Loucy (cell line): Measurements from ENCODE around the gene ADAMTS10.

Experiments used
- H2AFZ ChIP-seq: fragments of 200-600 bp; sonication (generic); 2 replicates; pipeline ENCODE4 v1.6.0; 2016; ENCODE audit warnings: antibody characterized with exemption, mild to moderate bottlenecking, low read length, moderate library complexity
- H3F3A ChIP-seq: fragments of 200-600 bp; 2 replicates; pipeline ENCODE4 v1.6.0; 2016; ENCODE audit warnings: antibody characterized with exemption, low read depth, mild to moderate bottlenecking
- H3K27me3 ChIP-seq: fragments of 200-600 bp; sonication (generic); 2 replicates; pipeline ENCODE4 v1.6.1; 2014; ENCODE audit warnings: low read length, mild to moderate bottlenecking; ENCODE audit not compliant: insufficient read depth, poor library complexity, severe bottlenecking
- H3K36me3 ChIP-seq: fragments of 200-600 bp; sonication (generic); 2 replicates; pipeline ENCODE4 v1.6.1; 2016; ENCODE audit warnings: low read length; ENCODE audit not compliant: insufficient read depth
- H3K4me1 ChIP-seq: fragments of 200-600 bp; sonication (generic); 2 replicates; pipeline ENCODE4 v1.5.1; 2014; ENCODE audit warnings: low read length, mild to moderate bottlenecking; ENCODE audit not compliant: insufficient read depth, poor library complexity, severe bottlenecking
- H3K4me2 ChIP-seq: fragments of 200-600 bp; sonication (generic); 2 replicates; pipeline ENCODE4 v1.6.0; 2014; ENCODE audit warnings: antibody characterized with exemption, low read length, low read depth, mild to moderate bottlenecking; ENCODE audit not compliant: poor library complexity, severe bottlenecking
- H3K4me3 ChIP-seq: fragments of 200-600 bp; sonication (generic); 2 replicates; pipeline ENCODE4 v1.5.1; 2014; ENCODE audit warnings: low read length, mild to moderate bottlenecking, mixed read lengths; ENCODE audit not compliant: poor library complexity, severe bottlenecking
- H3K79me2 ChIP-seq: fragments of 200-600 bp; sonication (generic); 2 replicates; pipeline ENCODE4 v1.6.1; 2014; ENCODE audit warnings: low read length; ENCODE audit not compliant: insufficient read depth
- H3K9ac ChIP-seq: fragments of 200-600 bp; sonication (generic); 2 replicates; pipeline ENCODE4 v1.6.0; 2014; ENCODE audit warnings: mild to moderate bottlenecking, low read depth, low read length, moderate library complexity; ENCODE audit not compliant: poor library complexity, severe bottlenecking
- H3K9me2 ChIP-seq: fragments of 200-600 bp; sonication (generic); replicated peaks from 2 replicates; pipeline ENCODE4 v1.6.1; 2016; ENCODE audit warnings: low read depth, low read length, mixed read lengths
- H3K9me3 ChIP-seq: fragments of 200-600 bp; sonication (generic); 2 replicates; pipeline ENCODE4 v1.6.1; 2014; ENCODE audit warnings: mild to moderate bottlenecking, antibody characterized with exemption, low read length, low read depth; ENCODE audit not compliant: insufficient read depth
- H4K20me1 ChIP-seq: fragments of 200-600 bp; sonication (generic); 2 replicates; pipeline ENCODE4 v1.6.0; 2014; ENCODE audit warnings: antibody characterized with exemption, low read length, mild to moderate bottlenecking; ENCODE audit not compliant: insufficient read depth, poor library complexity, severe bottlenecking
- EZH2phosphoT487 ChIP-seq: fragments of 200-600 bp; IDR thresholded peaks from 2 replicates; pipeline ENCODE4 v1.6.1; 2018; ENCODE audit warnings: antibody characterized with exemption, mild to moderate bottlenecking, moderate library complexity, borderline replicate concordance
- TF ChIP-seq, protein P1 (sequence below): fragments of 200-600 bp; sonication (generic); conservative IDR thresholded peaks from 2 replicates; pipeline ENCODE4 v1.5.1; 2014; ENCODE audit warnings: mild to moderate bottlenecking, antibody characterized with exemption, low read length

ADAMTS10 gene

DNA sequence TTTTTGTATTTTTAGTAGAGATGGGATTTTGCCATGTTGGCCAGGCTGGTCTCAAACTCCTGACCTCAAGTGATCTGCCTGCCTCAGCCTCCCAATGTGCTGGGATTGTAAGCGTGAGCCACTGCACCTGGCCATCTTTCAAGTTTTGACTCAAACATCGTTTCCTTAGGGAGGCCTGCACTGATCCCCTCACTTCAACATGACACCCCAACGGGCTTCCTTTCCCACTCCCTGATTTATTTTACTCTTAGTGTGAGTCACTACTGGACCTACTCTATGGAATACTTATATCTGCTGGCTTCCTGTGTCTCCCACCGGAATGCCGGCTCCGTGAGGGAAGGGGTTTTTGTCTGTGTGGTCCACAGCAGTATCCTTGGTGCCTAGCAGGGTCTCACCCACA, 4.5 kb upstream of the ADAMTS10 start:
- Histone ChIP-seq H4K20me1 (no peaks in the 10 kb centered on the region), H3K9me2 (no peaks in the 10 kb centered on the region), H2AFZ (no peak overlapping the region), H3K4me2 (no peak overlapping the region), H3K36me3 (no peaks in the 10 kb centered on the region), H3K9ac (no peak overlapping the region), H3K27me3 (no peaks in the 10 kb centered on the region), H3K9me3 (no peaks in the 10 kb centered on the region), H3K79me2 (peaks cover 5% of the 10 kb centered on the region), H3K4me3 (no peak overlapping the region), H3F3A (0 out of 2 replicates have a peak, but pooled peaks cover 2% of the 10 kb centered on the region), H3K4me1 (peaks cover 12% of the 10 kb centered on the region)
- TF ChIP-seq, protein P1, sequence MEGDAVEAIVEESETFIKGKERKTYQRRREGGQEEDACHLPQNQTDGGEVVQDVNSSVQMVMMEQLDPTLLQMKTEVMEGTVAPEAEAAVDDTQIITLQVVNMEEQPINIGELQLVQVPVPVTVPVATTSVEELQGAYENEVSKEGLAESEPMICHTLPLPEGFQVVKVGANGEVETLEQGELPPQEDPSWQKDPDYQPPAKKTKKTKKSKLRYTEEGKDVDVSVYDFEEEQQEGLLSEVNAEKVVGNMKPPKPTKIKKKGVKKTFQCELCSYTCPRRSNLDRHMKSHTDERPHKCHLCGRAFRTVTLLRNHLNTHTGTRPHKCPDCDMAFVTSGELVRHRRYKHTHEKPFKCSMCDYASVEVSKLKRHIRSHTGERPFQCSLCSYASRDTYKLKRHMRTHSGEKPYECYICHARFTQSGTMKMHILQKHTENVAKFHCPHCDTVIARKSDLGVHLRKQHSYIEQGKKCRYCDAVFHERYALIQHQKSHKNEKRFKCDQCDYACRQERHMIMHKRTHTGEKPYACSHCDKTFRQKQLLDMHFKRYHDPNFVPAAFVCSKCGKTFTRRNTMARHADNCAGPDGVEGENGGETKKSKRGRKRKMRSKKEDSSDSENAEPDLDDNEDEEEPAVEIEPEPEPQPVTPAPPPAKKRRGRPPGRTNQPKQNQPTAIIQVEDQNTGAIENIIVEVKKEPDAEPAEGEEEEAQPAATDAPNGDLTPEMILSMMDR = no peak
- TF ChIP-seq EZH2phosphoT487 = no peak

DNA sequence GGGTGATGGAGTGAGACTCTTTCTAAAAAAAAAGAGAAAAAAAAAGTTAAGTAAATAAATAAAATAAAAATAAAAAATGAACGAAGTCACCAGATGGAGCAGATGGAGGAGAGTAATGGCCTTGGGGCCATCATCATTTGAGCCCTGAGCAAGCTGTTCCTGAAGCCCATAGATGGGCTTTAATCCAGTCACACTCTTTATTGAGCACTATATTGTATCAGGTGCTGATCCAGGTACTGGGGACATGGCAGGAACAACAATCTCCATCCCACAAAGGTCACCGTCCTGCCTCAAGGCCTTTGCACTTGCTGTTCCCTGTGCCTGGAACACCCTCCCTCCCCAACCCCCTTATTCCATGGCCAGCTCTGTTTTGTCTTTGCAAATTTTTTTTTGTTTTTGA, 3.9 kb upstream of the ADAMTS10 start:
- Histone ChIP-seq H4K20me1 (no peaks in the 10 kb centered on the region), H2AFZ (no peak overlapping the region), H3K4me2 (no peak overlapping the region), H3F3A (0 out of 2 replicates have a peak, but pooled peaks cover 2% of the 10 kb centered on the region), H3K9ac (no peak overlapping the region), H3K36me3 (no peaks in the 10 kb centered on the region), H3K79me2 (peaks cover 11% of the 10 kb centered on the region), H3K9me3 (no peaks in the 10 kb centered on the region), H3K9me2 (no peaks in the 10 kb centered on the region), H3K27me3 (no peaks in the 10 kb centered on the region), H3K4me3 (no peak overlapping the region), H3K4me1 (peaks cover 15% of the 10 kb centered on the region)
- TF ChIP-seq, protein P1 = no peak
- no peak for TF ChIP-seq EZH2phosphoT487

DNA sequence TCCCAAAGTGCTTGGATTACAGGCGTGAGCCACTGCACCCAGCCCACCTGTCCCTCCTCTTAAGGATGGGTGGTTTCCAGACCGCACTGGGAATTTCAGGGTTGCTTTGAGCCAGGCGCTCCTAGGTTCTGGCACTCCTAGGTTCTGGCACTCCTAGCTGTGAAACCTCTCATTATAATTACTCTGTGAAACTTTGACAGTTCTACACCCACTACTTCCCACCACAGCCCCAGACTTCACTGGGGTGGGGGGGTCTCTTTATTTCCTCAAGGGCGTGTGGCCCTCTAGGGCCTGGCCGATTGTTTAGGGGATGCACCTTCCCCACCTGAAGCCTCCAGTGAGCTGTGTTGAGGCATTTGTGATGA, 2.3 kb upstream of the ADAMTS10 start:
- H3K4me1 ChIP-seq = peaks cover 28% of the 10 kb centered on the region
- no peak overlapping the region for H3K9ac ChIP-seq
- H3K27me3 ChIP-seq = no peaks in the 10 kb centered on the region
- 0 out of 2 replicates have a peak, but pooled peaks cover 2% of the 10 kb centered on the region for H3F3A ChIP-seq
- H3K9me2 ChIP-seq = no peaks in the 10 kb centered on the region
- TF ChIP-seq EZH2phosphoT487 = no peak
- TF ChIP-seq, protein P1 = no peak
- H2AFZ ChIP-seq = no peak overlapping the region
- H3K36me3 ChIP-seq = no peaks in the 10 kb centered on the region
- no peak overlapping the region for H3K4me2 ChIP-seq
- H3K9me3 ChIP-seq = no peaks in the 10 kb centered on the region
- no peak overlapping the region for H3K4me3 ChIP-seq
- no peaks in the 10 kb centered on the region for H4K20me1 ChIP-seq
- peaks cover 25% of the 10 kb centered on the region for H3K79me2 ChIP-seq
